ENCODE measurements around the gene CBLB.

CBLB gene

DNA sequence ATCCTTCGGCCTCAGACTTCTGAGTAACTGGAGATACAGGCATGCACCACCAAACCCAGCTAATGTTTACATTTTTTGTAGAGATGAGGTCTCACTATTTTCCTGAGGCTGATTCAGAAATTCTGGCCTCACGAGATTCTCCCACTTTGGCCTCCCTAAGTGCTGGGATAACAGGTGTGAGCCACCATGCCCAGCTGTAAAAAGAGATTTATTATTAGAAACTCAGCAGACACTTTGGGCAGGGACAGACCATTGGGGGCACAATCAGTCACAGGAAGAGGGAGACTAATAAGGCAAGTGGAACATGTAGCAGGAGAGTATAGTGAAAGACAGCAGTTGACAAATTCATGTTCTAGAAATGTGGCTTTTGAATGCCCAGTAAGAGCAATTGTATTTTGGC, 249.2 kb downstream of the CBLB start:
- no peak for DNase-seq (ENCODE audit: low read depth, low spot score)

DNA sequence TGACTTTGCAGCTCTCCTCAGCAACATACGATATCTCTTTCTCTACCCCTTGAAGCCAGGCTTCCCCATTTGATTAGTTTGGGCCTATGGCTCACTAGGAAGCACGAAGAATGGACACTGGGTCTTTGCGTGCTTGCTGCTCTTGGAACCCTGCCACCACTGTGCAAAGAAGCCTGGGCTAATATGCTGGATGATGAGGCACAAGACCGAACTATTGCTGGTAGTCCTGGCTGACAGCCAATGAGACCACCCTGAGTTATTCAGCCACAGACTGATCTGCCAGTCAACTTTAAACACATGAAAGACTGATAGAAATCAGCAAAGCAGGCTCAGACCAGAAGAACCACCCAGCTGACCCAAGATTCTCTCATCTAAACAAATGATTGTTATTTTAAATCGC, 250.3 kb downstream of the CBLB start:
- peak; percentile 15 for DNase-seq (ENCODE audit: low read depth, low spot score)

DNA sequence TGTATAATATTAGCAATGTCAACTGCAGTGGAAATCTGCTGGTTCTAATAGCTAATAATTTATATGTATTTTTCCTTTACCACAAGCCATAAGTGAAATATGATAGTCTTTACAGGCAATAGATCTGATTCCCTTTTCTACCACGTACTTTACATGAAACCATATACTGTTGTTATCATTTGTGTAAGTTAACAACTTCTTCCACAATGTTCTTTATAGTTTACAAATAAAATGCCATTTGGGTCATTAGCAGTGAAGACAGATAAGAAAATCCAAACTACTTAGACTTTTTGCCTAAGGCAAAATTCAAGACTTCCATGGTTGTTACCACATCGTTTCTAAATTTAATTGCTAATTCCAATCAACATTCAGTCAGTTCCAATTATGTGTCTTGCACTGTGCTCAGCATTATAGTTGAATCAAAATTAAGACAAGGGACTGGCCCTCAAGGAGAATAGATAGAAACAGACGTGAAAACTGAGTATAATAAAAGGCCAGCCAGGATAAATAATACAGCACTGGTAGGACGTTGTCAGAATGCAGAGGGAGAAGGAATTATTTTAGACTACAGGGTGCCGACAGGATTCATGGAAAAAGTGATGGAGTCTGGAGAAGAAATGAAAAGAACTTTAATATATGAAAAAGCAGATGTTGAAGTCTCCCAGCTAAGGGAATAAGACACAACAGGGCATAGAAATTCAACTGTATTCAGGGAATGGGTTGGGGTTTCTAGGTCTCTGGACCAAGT, 252.3 kb downstream of the CBLB start:
- no peak for DNase-seq (ENCODE audit: low read depth, low spot score)

DNA sequence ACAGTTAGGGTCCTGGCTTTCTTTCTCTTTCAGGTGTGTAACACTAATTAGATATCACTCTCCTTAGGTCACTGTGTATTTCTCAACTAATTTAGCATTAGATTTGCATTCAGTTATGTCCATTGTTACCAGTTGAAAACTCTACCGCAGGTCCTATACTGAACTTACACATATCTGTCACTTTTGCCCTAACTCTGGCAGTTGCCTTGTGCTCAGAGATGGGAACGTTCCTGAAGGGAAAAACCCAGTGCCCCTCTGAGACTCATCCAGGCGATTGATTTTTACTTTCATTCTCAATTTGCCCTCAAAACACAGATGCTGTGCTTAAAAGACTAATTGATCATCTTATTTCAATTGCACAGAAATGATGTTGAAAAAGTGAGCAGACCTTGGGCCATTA, 253.0 kb downstream of the CBLB start:
- DNase-seq (ENCODE audit: low read depth, low spot score): no peak

DNA sequence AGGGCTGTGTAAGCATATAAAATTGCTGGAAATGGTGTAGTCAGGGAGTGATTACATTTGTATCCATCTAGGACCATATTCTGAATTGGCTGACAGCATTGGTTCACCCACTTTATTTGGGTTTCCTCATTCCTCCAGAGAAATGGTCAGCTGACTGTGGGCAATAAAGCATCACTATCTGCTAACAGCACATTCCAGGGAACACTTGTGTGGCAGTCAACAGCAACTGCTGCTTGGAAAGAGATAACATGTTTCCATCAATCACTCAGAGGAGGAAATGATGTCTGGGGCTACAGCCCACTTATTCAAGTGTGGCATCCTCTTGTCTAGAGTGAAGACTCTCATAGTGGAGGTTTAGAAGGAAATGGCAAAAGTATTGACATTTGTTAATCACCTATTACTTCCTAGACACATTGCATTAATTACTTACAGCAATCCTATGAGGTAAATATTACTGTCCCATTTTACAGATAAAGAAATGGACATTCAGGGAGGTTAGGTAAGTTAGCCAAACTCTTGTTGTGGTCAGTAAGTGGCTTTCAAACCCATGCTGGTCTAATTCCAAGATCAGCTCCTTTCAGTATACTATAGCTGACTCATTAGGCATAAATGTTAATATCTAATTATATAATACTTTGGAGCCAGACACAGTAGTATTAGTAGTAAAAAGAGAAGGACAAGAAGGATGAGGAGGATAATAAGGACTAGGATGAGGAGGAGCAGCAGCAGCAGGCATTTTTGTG, 254.4 kb downstream of the CBLB start:
- DNase-seq (ENCODE audit: low read depth, low spot score): no peak

DNA sequence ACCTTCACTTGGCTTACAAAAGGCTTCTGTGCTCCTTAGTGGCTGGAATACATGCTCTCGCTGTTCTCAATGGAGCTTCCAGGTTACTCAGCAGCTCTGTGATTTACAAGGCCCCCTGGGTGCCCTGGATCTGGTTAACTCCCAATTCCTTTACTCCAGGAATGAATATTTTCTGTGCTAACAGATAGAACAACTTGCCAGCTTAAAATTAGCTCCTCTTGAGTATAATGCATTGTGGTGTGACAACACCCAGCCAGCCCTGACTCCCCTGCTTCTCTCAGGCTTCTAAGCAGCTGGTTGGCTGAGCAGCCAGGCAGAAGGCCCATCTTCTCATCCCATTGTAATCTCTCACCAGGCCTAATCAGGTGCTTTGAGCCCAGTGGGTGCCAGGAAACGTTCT, 255.7 kb downstream of the CBLB start:
- no peak for DNase-seq (ENCODE audit: low read depth, low spot score)

DNA sequence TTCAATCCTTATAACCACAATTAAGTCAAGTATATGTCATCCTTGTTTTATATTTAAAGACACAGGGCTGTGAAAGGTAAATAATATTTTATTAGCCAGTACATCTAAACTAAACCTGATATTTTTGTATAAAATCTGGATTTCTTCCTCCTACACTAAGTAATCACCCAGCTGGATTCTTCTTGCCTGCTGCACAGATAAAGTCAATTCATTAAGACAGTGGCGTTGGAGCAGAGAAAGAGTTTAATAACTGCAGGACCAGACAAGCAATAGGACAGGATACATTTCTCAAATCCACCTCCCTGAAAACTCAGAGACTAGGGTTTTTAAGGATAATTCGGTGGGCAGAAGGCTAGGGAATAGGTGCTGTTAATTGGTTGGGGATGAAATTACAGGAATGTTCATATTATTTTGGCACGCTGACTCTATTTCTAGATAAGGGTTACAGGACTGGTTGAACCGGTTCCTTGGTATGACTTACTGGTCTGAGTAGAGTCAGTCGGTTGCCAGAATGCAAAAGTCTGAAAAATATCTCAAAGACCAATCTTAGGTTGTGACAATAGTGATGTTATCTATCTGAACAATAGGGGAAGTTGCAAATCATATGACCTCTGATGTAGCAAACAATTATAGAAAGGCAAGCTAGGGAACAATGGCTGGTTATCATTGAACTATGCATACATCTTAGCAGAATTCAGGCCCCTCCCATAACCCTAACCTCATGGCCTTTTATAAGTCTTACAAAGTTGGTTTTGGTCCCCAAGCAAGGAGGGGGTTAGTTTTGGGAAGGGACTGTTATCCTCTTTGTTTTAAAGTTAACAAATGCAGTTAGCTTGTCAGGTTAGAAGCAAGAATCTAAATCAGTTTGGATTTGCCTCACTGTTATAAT, 257.3 kb downstream of the CBLB start:
- DNase-seq (ENCODE audit: low read depth, low spot score): no peak

DNA sequence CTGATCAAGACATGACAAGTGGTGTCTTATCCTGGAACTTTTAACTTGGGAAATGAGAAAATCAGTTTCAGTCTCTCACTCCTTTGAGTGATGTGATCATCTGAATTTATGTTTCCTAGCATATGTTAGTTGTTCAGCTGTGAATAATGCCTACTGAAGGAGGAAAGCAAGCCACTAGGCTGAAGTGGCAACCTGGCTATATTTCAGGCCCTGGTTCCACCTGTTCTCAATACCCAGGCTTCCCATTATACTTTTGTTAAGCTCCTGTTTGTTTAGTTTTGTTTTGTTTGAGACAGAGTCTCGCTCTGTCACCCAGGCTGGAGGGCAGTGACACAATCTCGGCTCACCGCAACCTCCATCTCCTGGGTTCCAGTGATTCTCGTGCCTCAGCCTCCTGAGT, 258.3 kb downstream of the CBLB start:
- DNase-seq (ENCODE audit: low read depth, low spot score): no peak

DNA sequence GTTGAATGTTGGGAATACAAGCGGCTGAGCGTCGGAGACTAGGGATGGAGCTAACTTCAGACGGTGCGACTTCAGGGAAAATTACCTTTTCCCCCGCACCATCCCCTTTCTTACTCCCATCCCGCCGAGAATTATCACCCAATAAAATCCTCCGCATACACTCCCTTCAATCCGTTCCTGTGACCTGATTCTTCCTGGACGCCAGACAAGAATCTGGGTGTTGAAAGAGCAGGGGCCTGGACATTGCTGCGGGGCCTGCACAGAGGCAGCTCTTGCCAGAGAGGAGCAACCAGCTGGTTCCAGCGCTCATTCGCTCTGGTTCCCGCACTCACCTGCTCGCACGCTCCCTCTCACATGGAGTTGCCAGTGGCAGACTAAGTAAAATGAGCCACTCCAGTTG, 260.2 kb downstream of the CBLB start:
- no peak for DNase-seq (ENCODE audit: low read depth, low spot score)

DNA sequence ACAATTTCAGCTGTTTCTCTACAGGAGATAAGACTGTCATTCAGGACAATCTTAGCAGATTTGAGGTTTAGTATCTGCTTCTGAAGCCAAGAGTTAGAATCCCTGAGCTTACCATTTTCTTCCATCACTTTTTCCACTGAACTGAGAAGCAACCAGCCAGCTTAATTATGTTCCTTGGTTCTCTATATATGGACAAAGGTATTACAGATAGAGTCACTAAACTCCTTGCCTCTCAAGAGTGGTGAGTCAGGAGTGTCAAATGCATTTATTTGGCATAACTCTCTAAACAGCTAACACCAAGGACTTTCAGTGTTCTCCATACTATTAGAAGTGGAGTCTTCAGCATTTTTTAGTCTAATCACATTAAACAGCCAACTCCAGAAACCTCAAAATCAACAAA, 262.8 kb downstream of the CBLB start:
- no peak for DNase-seq (ENCODE audit: low read depth, low spot score)
